GM12874 (cell line): ENCODE data around the gene RNF113A.

Experiments used
- TF ChIP-seq, protein P1 (sequence below): IDR thresholded peaks from 2 replicates; pipeline ENCODE4 v1.5.1; 2011; ENCODE audit warnings: low read depth, mild to moderate bottlenecking, control low read depth, low read length, moderate library complexity; ENCODE audit not compliant: insufficient read depth

The RNF113A gene

DNA sequence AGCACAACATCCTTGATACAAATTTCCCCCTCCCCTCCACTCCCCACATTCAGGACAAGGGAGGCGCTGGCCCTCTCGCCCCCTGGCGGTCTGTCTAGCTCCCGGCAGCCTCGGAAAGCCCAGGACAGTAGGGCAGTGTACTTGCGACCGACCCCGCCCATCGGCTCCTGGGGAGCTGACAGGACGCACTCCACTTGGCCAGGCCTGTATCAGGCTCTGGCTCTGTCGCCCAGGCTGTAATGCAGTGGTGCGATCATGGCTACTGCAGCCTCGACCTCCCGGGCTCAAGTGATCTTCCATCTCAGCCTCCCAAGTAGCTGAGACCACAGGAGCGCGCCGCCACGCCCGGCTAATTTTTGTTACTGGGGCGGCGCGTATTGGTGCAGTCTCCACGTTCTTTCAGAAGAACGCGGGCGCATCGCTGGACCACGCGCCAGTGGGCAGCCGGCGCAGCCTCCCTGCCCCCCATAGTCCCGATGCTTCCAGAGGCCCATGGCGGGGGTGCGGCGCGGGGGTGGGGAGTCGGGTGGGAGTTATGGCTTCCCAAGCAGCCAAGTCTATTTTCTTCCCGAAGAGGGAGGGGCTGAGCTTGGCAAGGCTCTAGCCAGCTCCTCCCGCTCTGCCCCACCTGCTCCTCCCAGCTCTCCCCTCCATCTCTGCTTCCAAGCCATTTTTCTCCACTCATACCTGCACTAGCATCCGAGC lies 16.3 kb upstream of the RNF113A start:
- TF ChIP-seq, protein P1, sequence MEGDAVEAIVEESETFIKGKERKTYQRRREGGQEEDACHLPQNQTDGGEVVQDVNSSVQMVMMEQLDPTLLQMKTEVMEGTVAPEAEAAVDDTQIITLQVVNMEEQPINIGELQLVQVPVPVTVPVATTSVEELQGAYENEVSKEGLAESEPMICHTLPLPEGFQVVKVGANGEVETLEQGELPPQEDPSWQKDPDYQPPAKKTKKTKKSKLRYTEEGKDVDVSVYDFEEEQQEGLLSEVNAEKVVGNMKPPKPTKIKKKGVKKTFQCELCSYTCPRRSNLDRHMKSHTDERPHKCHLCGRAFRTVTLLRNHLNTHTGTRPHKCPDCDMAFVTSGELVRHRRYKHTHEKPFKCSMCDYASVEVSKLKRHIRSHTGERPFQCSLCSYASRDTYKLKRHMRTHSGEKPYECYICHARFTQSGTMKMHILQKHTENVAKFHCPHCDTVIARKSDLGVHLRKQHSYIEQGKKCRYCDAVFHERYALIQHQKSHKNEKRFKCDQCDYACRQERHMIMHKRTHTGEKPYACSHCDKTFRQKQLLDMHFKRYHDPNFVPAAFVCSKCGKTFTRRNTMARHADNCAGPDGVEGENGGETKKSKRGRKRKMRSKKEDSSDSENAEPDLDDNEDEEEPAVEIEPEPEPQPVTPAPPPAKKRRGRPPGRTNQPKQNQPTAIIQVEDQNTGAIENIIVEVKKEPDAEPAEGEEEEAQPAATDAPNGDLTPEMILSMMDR: peak; percentile 73

DNA sequence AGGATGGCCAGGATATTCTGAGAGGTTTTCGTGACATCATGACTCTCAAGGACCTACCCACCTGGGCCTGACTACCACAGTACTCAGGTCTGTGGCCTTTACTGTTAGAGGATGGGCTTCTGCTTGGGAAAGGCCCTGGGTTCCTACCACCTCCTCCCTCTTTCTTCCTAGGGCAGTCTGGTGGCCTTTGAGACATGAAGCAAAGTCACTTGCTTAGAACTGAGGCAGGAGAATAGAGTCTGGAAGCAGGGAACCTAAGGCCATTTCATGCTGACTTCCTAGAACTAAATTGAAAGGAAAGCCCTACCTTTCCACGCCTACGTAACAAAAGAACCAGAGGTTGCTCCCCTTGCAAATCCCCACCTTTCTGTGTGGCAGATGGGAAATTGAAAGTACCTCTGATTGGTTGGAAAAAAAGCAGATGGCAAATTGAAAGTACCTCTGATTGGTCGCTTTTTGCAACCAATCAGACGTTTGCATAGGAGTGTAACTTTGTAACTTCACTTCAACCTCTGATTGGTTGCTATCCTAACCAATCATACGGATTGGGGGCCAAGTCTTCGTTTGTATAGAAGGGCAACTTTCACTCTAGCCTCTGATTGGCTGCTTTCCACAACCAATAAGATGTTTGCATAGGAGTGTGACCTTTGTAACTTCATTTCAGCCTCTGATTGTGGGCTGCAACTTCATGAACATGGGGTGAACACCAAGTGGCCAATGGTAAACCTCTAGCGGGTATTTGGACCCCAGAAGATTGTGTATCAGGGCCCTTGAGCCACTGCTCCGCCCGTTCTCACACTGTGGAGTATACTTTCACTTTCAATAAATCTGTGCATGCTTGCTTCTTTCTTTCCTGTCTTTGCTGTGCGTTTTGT lies 14.3 kb upstream of the RNF113A start:
- TF ChIP-seq, protein P1: no peak

DNA sequence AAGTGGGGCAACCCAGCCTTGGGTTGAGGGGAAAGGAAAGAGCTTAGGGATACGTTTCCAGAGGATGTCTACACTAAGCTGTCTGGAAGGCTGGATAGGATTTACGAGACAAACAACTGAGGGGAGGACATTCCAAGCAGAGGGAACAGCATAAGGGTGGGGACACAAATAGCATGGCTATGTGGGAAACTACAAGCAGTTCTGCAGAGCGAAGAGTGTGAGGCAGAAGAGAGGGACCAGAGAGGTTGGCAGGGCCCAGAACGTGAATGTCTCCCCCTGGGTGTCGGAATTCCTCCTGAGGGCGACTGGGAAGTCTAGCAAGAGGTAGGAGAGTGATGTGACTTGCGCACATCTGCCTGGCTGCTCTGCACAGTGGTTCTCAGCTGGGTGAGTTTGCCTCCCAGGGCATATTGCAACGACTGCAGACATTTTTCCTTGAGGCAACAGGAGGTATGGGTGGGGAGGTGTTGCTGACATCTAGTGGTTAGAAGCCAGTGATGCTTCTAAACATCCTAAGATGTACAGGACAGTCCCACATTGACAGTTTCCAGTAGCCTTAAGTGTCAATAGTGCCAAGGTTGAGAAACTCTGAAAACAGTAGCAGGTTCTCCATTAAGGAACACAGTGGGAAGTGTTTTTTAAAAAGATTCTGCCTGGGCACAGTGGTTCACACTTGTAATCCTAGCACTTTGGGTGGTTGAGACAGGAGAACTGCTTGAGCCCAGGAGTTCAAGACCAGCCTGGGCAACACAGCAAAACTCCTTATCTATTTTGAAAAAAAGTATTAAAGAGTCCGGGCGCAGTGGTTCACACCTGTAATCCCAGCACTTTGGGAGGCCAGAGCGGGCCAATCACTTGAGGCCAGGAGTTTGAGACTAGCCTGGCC lies 9.3 kb upstream of the RNF113A start:
- TF ChIP-seq, protein P1: peak; percentile 60; the same call in 1 of the 2 replicates

DNA sequence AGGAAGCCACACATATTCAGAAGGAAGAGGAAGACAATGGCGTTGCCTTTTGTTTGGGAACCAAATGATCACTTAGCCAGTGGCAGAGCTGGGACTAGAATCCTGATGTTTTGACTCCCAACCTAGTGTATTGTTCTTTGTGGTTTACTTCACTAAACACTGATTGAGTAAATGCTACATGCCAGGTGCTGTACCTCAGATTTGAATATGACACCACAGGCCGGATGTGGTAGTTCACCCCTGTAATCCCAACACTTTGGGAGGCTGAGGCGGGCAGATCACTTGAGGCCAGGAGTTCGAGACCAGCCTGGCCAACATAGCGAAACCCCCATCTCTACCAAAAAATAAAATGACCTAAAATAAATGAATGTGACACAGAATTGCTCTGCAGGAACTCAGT lies 8.5 kb upstream of the RNF113A start:
- TF ChIP-seq, protein P1: no peak

DNA sequence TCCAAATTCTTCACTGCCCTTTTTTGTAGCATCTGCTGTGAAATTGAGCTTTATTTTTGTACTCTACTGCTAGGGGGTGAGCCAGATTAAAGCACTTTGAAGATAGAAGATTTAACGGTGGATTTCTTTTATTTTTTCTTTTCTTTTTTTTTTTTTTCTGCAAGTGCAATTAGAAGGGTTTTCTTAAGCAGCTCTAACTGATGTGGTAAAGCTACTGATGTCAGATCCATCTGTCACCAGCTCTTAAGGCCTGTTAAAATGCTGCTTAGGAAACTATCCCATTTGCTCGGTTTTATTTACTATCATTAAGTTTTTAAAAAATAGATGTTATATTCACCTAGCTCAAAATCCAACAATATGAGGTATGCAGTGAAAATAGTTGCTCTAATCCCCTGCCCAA lies 7.2 kb upstream of the RNF113A start:
- TF ChIP-seq, protein P1: no peak

DNA sequence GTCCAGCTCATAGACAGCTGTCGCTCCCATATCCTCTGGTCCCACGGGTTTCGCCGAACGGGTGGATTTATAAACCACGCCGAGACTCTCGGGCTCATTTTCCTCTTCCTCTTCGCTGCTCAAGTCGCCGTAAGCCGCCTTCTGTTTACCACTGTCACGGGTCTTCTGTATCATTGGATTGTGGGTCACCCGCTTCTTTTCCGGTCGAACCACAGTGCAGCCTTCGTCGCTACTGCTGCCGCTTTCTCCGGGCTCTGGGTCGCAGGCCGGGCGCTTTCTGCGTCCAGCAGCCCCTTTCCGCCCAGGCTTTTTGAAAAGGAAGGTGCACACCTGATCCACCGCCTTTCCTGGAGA lies 311 bp downstream of the RNF113A start:
- TF ChIP-seq, protein P1: no peak

DNA sequence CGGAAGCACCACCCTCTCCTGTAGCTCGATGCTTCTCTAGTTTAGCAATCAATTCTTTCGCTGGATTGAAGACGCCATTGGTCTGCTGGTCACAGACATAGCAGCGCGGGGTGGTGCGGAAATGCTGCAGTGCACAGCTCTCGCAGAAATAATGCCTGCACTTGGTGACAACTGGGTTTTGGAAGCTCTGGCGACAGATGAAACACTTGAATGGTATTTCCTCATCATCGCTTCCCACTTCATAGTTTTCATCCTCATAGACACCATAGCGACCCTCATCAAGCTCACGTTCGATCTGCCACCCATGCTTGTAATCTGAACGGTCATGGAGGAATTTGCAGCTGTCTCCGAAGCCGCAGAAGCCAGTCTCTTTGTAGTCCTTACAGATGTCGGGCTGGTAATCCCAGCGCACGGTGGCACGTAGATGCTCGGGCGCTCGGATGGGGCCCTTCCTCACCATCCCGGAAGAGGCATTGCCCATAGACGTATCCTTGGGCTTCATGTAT lies 854 bp downstream of the RNF113A start:
- TF ChIP-seq, protein P1: no peak
